Left ventricle myocardium inferior (tissue), 1 donor: Measurements from ENCODE around the gene MED15. TPM values are rescaled to one million over a fixed set of nuclear protein-coding genes. Genes with fewer than 3 reads are reported as not detected.

Source experiments
- DNase-seq: peaks from one replicate; pipeline ENCODE4 v3.0.0-alpha.2; 2020
- H3K27ac ChIP-seq: fragments of 200-600 bp; replicated peaks from 2 replicates; pipeline ENCODE4 v1.8.0; 2021
- H3K27me3 ChIP-seq: fragments of 200-600 bp; 2 replicates; pipeline ENCODE4 v1.8.0; 2021; ENCODE audit warnings: low read depth
- H3K36me3 ChIP-seq: fragments of 200-600 bp; 2 replicates; pipeline ENCODE4 v1.8.0; 2021
- H3K4me1 ChIP-seq: fragments of 200-600 bp; 2 replicates; pipeline ENCODE4 v1.8.0; 2021
- H3K4me3 ChIP-seq: fragments of 200-600 bp; 2 replicates; pipeline ENCODE4 v1.8.0; 2021; ENCODE audit warnings: mild to moderate bottlenecking, moderate library complexity
- H3K9me3 ChIP-seq: fragments of 200-600 bp; replicated peaks from 2 replicates; pipeline ENCODE4 v1.8.0; 2021
- intact Hi-C: fragments of 100-400 bp; cut with micrococcal nuclease; formaldehyde crosslinking; loops from one replicate; pipeline ENCODE4 v1.11.0; 2022
- total RNA-seq: library from RNA; stranded (reverse); fragmentation: NEBNext Ultra II Directional; extraction: Animal tissue kit (Norgen Biotek cat#: 25700); gene quantifications from one replicate; pipeline ENCODE4 v1.2.1, GENCODE V29; 2021
- TF ChIP-seq, protein P1 (sequence below): fragments of 200-600 bp; IDR thresholded peaks from 2 replicates; pipeline ENCODE4 v1.8.0; 2021; ENCODE audit warnings: antibody characterized with exemption, mild to moderate bottlenecking, borderline replicate concordance
- donor health status: DM: no; HTN: yes; CAD: no; lungs with severe emphysema.

Gene MED15
- total RNA-seq, 1 donor from 2014 or later = 40.3 TPM

DNA sequence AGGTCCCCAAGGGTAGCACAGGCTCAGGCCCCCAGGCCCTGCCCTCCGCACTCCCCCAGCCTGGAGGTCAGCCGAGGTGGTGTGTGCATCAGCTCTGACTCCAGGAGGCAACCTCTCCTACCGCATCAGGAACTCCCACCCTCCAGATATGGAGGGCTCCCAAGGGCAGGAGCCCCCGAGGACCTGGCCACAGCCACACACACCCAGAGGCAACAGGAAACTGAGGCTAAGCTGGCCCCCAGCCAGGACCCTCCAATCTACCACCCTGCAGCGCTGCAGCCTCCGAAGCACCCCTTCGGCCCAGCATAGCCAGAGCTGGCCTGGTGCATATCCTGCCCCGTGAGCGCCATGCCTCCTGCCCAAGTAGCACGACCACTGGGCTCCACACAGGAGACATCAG lies 104.0 kb downstream of the MED15 start:
- no peaks in the 10 kb centered on the region for H3K9me3 ChIP-seq
- no peaks in the 10 kb centered on the region for H3K4me1 ChIP-seq
- H3K36me3 ChIP-seq = no peaks in the 10 kb centered on the region
- intact Hi-C loops = no loop called here
- no peak overlapping the region for H3K27ac ChIP-seq
- H3K27me3 ChIP-seq = peaks cover 32% of the 10 kb centered on the region
- H3K4me3 ChIP-seq = no peak overlapping the region
- TF ChIP-seq, protein P1, sequence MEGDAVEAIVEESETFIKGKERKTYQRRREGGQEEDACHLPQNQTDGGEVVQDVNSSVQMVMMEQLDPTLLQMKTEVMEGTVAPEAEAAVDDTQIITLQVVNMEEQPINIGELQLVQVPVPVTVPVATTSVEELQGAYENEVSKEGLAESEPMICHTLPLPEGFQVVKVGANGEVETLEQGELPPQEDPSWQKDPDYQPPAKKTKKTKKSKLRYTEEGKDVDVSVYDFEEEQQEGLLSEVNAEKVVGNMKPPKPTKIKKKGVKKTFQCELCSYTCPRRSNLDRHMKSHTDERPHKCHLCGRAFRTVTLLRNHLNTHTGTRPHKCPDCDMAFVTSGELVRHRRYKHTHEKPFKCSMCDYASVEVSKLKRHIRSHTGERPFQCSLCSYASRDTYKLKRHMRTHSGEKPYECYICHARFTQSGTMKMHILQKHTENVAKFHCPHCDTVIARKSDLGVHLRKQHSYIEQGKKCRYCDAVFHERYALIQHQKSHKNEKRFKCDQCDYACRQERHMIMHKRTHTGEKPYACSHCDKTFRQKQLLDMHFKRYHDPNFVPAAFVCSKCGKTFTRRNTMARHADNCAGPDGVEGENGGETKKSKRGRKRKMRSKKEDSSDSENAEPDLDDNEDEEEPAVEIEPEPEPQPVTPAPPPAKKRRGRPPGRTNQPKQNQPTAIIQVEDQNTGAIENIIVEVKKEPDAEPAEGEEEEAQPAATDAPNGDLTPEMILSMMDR = no peak
- DNase-seq = no peak

DNA sequence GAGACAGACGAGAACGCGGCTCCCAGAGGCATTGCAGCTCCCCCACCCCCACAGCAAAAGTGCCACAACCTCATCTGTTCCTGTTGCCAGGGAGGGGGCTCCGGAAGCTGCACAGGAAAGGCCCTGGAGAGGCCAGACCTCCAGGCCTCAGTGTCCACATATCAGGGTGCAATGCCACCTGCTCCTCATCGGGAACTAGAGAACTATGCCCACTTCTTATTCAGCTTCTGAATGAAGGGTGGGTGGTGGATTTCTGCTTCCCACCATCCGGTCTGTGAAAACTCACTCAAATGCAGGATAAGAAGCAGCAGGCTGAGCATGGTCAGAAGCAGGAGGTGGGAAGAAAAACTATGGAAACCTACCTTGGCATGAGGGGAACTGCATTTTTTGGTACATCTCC lies 105.9 kb downstream of the MED15 start:
- Histone ChIP-seq H3K4me3 (no peak overlapping the region), H3K4me1 (no peaks in the 10 kb centered on the region), H3K9me3 (no peaks in the 10 kb centered on the region), H3K27me3 (peaks cover 20% of the 10 kb centered on the region), H3K36me3 (no peaks in the 10 kb centered on the region), H3K27ac (no peak overlapping the region)
- TF ChIP-seq, protein P1 = no peak
- intact Hi-C loops = no loop called here
- DNase-seq = no peak

DNA sequence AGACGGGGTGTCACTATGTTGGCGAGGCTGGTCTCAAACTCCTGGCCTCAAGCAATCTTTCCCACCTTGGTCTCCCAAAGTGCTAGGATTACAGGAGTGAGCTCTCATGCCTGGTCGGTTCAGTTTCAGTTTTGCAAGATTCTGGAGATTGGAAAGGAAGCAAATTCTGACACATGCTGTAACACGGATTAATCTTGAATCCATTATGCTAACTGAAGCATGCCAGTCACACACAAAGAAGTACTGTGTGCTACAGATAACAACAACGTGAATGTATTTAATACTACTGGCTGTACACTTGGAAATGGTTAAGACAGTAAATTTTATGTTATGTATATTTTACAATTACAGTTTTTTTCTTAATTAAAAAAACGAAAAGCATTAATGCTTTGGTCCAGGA lies 107.6 kb downstream of the MED15 start:
- Histone ChIP-seq H3K36me3 (no peaks in the 10 kb centered on the region), H3K27ac (no peak overlapping the region), H3K9me3 (no peaks in the 10 kb centered on the region), H3K4me3 (no peak overlapping the region), H3K4me1 (no peaks in the 10 kb centered on the region), H3K27me3 (peaks cover 20% of the 10 kb centered on the region)
- intact Hi-C loops = no loop called here
- TF ChIP-seq, protein P1 = no peak
- no peak for DNase-seq

DNA sequence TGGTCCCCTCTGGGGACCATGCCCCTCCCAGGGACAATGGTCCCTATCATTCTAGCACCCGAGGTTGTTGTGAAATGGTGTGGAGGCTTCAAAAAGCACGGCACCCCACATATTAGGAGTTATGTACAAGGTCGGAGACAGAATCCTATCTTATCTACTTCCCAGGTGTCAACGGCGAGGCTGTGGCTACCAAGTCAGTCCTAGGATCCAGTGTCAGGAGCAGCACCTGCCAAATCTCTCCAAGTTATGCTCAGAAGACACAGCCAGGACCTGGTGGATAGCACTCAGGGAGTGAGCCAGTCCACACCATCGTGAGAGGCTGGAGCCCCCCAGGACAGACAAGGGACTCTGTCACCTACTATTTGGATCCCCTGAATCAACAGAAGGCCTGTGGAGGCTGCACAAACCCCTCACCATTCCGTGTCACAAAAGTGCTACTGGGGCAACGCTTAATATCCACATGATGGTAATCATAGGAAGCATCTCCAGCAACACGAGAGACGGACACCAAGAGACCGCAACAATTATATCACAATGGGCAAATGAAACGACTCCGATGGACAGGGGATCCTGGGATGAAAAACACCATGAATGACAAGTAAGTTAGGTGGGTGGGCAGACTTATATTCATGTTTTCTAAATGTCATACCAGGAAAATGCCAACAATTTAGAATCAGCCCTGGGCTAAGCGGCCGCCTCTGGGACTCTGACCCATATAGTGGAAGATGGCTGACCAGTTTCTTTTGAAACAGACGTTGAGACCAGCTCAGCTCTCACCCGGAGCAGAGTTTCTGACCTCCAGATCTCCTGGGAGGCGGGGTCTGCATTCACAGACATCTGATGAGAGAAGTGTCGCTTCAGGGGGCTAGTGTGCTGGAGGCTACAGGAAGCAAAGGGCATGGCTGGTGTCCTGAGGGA lies 108.4 kb downstream of the MED15 start:
- Histone ChIP-seq H3K36me3 (no peaks in the 10 kb centered on the region), H3K27ac (no peak overlapping the region), H3K4me1 (no peaks in the 10 kb centered on the region), H3K27me3 (peaks cover 20% of the 10 kb centered on the region), H3K4me3 (no peak overlapping the region), H3K9me3 (no peaks in the 10 kb centered on the region)
- DNase-seq = no peak
- intact Hi-C loops = no loop called here
- TF ChIP-seq, protein P1 = no peak

DNA sequence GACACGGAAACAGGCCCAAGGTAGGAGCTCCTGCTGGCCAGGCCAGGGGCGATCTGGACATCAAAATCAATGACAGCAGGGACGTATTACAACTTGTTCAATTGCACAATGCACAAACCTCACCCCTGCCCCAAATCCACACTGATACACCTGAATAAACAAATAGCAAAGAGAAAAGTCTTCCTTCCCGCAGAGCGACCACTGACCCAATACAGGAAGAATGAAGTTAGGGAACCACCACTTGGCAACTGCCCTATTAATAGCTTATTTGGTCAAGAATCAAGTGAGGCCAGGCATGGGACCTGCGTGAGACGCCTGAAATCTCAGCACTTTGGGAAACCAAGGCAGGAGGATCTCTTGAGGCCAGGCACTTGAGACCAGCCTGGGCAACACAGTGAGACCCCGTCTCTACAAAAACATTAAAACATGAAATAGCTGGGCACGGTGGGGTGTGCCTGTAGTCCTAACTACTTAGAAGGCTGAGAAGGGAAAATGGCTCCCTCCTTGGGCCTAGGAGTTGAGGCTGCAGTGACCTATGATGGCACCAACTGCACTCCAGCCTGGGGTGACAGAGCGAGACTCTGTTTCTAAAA lies 109.1 kb downstream of the MED15 start:
- intact Hi-C loops = no loop called here
- TF ChIP-seq, protein P1 = no peak
- no peaks in the 10 kb centered on the region for H3K9me3 ChIP-seq
- H3K4me3 ChIP-seq = no peak overlapping the region
- no peaks in the 10 kb centered on the region for H3K36me3 ChIP-seq
- no peaks in the 10 kb centered on the region for H3K4me1 ChIP-seq
- no peak overlapping the region for H3K27ac ChIP-seq
- no peak for DNase-seq
- peaks cover 14% of the 10 kb centered on the region for H3K27me3 ChIP-seq
